Right forelimb (tissue), 1 donor: ENCODE measurements around the gene COPZ1.

Experiments used
- DNase-seq: peaks from one replicate; pipeline ENCODE4 v3.0.0-alpha.2; 2018

The COPZ1 gene

GRCh38 chr12:54398995-54399793, 74.3 kb downstream of the COPZ1 start:
- DNase-seq, result peak; percentile 95

DNA sequence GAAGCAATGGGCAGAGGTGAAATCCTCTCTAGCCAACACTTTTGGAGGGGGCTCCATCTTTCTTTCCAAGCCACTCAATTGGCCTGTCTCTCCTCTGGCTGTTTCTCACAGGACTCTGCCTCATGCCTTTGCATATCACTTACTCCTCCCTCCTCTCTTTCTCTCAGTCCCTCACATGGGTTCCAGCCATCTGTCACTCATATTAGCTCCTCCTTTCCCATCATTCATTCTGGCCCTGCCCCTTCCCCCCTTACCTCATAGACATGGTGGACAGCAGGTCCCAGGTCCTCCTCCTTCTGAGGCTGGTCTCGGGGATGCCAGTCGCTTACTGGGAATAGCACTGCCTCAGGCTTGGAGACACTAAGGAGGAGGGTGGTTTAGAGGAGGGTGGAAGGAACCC, 76.2 kb downstream of the COPZ1 start:
- no peak for DNase-seq
